Measurements from ENCODE around the gene CRISPLD2.

Gene CRISPLD2

GRCh38 chr16:84800158-84800978 is 19.4 kb upstream of the CRISPLD2 start:
- DNase-seq (ENCODE audit: low spot score), result no peak

GRCh38 chr16:84803146-84803545 is 16.6 kb upstream of the CRISPLD2 start:
- no peak for DNase-seq (ENCODE audit: low spot score)

GRCh38 chr16:84804326-84804725 is 15.5 kb upstream of the CRISPLD2 start:
- DNase-seq (ENCODE audit: low spot score), result no peak

GRCh38 chr16:84806256-84806889 is 13.4 kb upstream of the CRISPLD2 start:
- peak; percentile 94 for DNase-seq (ENCODE audit: low spot score)

- DNase-seq (ENCODE audit: low spot score), result no peak
Observed at GRCh38 chr16:84806890-84807258, 12.9 kb upstream of the CRISPLD2 start.

- no peak for DNase-seq (ENCODE audit: low spot score)
Observed at GRCh38 chr16:84807776-84808175, 12.0 kb upstream of the CRISPLD2 start.

GRCh38 chr16:84808826-84809225 is 11.0 kb upstream of the CRISPLD2 start:
- DNase-seq (ENCODE audit: low spot score), result no peak

- DNase-seq (ENCODE audit: low spot score), result peak; percentile 87
Observed at GRCh38 chr16:84810518-84811273, 9.1 kb upstream of the CRISPLD2 start.

GRCh38 chr16:84811529-84811928 is 8.3 kb upstream of the CRISPLD2 start:
- DNase-seq (ENCODE audit: low spot score), result no peak

- no peak for DNase-seq (ENCODE audit: low spot score)
Observed at GRCh38 chr16:84813141-84813934, 6.4 kb upstream of the CRISPLD2 start.

- no peak for DNase-seq (ENCODE audit: low spot score)
Observed at GRCh38 chr16:84815462-84815861, 4.3 kb upstream of the CRISPLD2 start.

- DNase-seq (ENCODE audit: low spot score), result no peak
Observed at GRCh38 chr16:84816023-84816422, 3.8 kb upstream of the CRISPLD2 start.

GRCh38 chr16:84816485-84816884 is 3.3 kb upstream of the CRISPLD2 start:
- DNase-seq (ENCODE audit: low spot score), result no peak

- no peak for DNase-seq (ENCODE audit: low spot score)
Observed at GRCh38 chr16:84817206-84817605, 2.6 kb upstream of the CRISPLD2 start.

GRCh38 chr16:84817613-84818012 is 2.2 kb upstream of the CRISPLD2 start:
- DNase-seq (ENCODE audit: low spot score), result no peak

- DNase-seq (ENCODE audit: low spot score), result no peak
Observed at GRCh38 chr16:84818133-84818532, 1.7 kb upstream of the CRISPLD2 start.

GRCh38 chr16:84818989-84819643 is 669 bp upstream of the CRISPLD2 start:
- no peak for DNase-seq (ENCODE audit: low spot score)

- peak; percentile 36 for DNase-seq (ENCODE audit: low spot score)
Observed at GRCh38 chr16:84820305-84820684, 510 bp downstream of the CRISPLD2 start.

- no peak for DNase-seq (ENCODE audit: low spot score)
Observed at GRCh38 chr16:84820771-84821170, 986 bp downstream of the CRISPLD2 start.

- DNase-seq (ENCODE audit: low spot score), result no peak
Observed at GRCh38 chr16:84821179-84821578, 1.4 kb downstream of the CRISPLD2 start.

Data from AG08395 (cell line).